ENCODE data around the gene OR2H2.

DNA sequence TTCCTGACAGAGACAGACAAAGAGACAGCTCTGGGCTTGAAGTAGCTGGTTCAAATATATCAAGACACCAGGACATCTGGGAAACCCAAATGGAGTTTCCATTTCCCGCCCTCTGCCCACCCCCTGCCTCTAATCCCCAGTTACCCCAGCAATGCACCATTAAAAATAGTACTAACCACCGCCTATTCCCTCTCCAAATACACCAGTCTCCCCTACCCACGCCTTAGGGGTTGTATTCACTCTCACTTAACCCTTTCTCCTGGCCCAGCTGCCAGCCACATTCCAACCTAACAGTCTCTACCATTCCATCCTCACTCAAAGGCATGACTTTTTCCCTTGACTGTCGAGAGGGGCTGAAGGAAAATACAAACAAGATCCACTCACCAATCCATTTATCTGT lies 25.6 kb downstream of the OR2H2 start:
- TF ChIP-seq EZH2phosphoT487 (IDR thresholded peaks at IDR 0.05; ENCODE audit: borderline replicate concordance, low read length) = no peak
- TF ChIP-seq CTCF (conservative IDR thresholded peaks at IDR 0.05; ENCODE audit: low read depth, low read length) = no peak
- TF ChIP-seq EZH2 (IDR thresholded peaks at IDR 0.05; ENCODE audit: low read length, unreplicated experiment) = no peak
